GM21360 (cell line): Measurements from ENCODE around the gene DHX57.
"Not testable (repeated sequence)": the region's sequence is repeated elsewhere in the genome, so short reads cannot be mapped to it uniquely, and the experiment has no call there.

Experiments
- ATAC-seq: cut with Tn5 transposase; IDR thresholded peaks from one replicate; pipeline ENCODE4 v1.9.1; 2021; ENCODE audit warnings: mild to moderate bottlenecking, moderate library complexity; ENCODE audit not compliant: unreplicated experiment

Gene DHX57

DNA sequence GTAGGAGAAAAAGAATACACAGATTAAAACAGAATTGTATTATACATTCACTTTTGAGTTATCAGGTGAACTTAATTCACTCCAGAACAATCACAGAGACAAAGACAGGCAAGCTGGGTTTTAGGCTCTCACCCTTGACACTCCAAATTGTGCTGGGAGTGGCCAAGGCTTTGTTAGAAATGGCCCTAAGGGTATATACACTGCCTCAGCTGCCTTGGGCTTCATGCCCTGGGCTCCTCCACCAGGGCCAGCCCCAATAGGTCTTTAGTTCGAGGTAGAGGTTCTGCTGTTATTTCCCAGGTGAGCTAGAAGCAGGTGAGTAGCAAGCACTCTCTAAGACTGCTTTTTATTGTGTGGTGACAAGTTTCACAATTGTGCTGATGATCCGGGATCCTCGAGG lies 77.8 kb downstream of the DHX57 start:
- no peak for ATAC-seq

DNA sequence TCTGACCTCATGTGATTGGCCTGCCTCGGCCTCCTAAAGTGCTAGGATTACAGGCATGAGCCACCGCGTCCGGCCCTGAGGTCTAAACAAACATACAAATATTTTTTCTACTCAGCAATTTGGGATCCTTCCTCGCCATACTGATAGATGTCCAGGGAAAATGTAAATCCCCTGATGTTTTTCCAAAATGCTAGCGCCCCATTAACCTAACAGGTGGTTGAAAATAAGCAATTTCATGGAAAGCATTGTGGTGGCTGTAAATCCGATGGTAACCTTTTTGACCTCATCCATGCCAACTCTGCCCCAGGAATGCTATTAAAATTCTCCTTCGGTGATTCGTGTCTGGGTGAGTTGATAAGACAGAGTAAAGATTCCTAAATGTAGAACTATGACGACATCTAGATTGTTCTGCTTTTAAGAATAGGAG lies 78.5 kb downstream of the DHX57 start:
- no peak for ATAC-seq

GRCh38 chr2:38795016-38795415 lies 80.7 kb downstream of the DHX57 start:
- not testable (repeated sequence) for ATAC-seq

DNA sequence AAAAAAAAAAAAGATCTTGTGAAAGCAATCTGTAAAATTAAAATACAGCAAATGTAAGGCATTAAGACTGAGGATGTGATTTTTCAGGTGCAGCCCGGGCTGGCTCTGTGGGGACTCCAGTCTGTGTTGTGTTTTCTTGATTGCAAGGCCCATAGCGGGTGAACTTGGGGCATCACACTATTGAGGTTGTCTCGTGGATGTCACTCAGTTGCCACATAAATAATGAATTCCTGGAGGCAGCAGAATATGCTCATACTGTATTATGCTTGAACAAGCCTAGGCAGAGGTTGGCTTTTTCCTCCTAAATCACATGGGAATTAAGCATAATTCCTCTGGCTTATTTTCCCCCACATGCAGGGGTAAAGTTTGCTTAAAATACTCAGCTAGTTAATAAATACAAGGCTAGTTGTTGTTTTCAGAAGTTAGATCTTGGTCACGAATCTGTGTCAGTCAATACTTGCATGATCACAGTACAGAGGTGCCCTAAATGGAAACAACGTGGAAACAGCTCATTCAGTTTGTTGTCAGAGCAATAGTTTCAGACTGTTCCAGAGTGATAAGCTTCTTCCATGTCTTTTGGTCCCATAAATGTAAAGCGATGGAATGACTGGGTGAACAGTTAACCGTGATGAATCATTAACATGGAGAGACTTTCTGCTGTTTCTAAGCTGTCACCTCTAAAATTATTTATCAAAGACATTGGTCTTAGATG lies 81.3 kb downstream of the DHX57 start:
- ATAC-seq, result no peak

DNA sequence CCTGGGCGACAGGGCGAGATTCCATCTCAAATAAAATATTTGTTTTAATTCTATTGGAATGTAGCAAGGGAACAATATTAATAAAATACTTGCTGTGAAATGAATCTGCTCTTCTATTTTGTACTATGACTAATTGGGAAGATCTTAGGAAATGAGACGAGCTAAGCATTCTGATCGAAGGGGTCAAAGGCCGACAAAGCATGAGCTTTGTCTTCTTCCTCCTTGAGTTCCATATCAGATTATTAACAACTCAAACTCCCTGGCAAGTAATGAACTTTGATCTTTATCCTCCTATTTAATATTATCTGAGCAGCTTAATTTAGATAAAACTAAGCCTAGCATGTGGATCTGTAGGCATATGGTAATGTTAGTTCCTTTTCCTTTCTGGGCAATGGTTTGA lies 82.2 kb downstream of the DHX57 start:
- ATAC-seq, result no peak

- no peak for ATAC-seq
Measured at GRCh38 chr2:38792751-38793150, 83.0 kb downstream of the DHX57 start.

DNA sequence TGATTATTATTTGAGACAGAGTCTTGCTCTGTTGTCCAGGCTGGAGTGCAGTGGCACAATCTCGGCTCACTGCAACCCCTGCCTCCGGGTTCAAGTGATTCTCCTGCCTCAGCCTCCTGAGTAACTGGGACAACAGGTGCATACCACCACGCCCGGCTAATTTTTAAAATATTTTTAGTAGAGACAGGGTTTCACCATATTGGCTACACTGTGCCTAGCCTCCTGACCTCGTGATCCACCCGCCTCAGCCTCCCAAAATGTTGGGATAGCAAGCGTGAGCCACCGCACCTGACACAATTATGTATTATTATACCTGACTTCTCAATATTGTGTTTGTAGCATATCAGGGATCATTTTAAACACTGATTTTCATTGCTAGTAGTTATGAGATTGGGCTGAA lies 83.4 kb downstream of the DHX57 start:
- ATAC-seq, result not testable (repeated sequence)

DNA sequence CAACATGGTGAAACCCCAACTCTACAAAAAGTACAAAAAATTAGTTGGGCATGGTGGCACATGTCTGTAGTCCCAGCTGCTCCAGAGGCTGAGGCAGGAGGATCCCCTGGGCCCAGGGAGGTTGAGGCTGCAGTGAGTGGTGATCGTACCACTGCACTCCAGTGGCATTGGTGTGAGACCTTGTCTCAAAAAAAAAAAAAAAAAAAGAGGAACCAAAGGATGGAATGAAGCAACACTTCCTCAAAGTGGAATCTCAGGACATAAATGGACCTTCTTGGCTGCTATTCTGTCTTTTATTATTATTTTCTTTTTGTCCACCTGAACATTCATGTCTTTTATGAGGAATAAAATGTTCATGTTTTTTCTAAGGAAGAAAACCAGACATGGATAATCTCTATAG lies 84.0 kb downstream of the DHX57 start:
- no peak for ATAC-seq

DNA sequence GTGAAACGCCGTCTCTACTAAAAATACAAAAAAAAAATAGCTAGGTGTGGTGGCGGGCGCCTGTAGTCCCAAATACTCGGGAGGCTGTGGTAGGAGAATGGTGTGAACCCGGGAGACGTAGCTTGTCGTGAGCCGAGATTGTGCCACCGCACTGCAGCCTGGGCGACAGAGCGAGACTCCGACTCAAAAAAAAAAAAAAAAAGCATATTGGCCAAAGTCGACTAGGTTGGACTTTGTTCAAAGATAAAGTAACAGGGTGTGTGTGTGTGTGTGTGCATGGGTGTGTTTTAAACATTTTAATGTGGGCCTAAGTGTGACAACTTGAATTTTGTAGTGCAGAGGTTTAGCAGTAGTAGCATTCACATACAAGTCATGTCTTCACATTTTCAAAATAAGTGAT lies 86.0 kb downstream of the DHX57 start:
- no peak for ATAC-seq

GRCh38 chr2:38788306-38788705 lies 87.4 kb downstream of the DHX57 start:
- no peak for ATAC-seq

DNA sequence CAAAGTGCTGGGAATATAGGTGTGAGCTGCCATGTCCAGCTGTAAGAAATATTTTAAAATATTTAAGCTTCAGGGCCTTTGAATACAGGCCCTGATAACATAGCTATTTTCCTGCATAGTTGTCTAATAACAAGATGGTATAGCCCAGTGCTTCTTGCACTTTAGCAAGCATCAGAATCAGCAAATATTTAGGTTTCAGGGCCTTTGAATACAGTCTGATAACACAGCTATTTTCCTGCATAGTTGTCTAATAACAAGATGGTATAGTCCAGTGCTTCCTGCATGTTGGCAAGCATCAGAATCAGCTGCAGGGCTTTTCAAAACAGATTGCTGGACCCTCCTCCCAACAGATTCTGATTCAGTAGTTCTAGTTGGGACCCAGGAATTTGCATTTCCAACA lies 92.1 kb downstream of the DHX57 start:
- ATAC-seq, result no peak

GRCh38 chr2:38778687-38779082 lies 97.0 kb downstream of the DHX57 start:
- no peak for ATAC-seq

GRCh38 chr2:38776531-38776930 lies 99.2 kb downstream of the DHX57 start:
- ATAC-seq, result no peak

- ATAC-seq, result no peak
Measured at GRCh38 chr2:38775921-38776225, 99.9 kb downstream of the DHX57 start.

- no peak for ATAC-seq
Measured at GRCh38 chr2:38775097-38775920, 100.4 kb downstream of the DHX57 start.

- no peak for ATAC-seq
Measured at GRCh38 chr2:38771632-38772031, 104.1 kb downstream of the DHX57 start.

- ATAC-seq, result no peak
Measured at GRCh38 chr2:38765551-38765950, 110.2 kb downstream of the DHX57 start.

DNA sequence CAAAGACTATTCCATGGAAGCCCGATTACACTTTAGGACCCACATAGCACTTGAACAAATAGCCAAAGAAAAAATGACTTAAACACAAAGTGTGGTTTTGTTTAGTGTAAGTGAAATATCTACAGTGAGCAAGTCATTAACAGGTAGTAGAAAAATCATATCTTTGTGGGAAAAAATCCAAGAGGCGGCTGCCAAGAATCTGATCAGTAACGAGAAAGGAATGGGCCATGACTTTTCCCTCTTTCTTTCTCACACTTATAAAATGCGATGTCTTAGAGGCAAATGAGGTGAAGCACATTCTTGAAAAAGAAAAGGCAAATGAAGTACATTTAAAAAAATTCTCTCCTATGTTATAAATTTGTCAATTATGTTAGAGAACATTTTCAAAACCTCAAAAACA lies 110.6 kb downstream of the DHX57 start:
- no peak for ATAC-seq

- ATAC-seq, result no peak
Measured at GRCh38 chr2:38763728-38764127, 112.0 kb downstream of the DHX57 start.

DNA sequence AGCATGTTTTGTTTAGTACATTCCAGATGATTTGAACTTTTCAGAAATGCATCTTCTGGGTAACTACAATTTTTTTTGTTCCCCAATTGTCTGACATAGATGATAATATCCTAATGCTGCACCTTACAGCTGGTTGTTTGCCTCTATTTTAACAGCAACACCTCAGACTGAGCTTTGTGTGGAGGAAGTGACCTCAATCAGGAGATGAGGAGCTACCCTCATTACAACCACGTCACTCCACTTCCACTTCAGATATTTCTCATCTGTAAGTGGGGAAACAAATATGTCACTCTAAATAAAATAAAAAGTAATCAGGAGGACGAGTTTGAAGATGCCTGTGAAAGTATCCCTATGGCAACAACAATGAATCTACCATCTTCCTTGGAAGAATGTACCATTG lies 112.5 kb downstream of the DHX57 start:
- no peak for ATAC-seq

DNA sequence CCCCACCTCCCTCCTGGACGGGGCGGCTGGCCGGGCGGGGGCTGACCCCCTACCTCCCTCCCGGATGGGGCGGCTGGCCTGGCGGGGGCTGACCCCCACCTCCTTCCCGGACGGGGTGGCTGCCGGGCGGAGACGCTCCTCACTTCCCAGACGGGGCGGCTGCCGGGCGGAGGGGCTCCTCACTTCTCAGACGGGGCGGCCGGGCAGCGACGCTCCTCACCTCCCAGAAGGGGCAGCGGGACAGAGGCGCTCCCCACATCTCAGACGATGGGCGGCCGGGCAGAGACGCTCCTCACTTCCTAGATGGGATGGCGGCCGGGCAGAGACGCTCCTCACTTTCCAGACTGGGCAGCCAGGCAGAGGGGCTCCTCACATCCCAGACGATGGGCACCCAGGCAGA lies 119.8 kb downstream of the DHX57 start:
- not testable (repeated sequence) for ATAC-seq

DNA sequence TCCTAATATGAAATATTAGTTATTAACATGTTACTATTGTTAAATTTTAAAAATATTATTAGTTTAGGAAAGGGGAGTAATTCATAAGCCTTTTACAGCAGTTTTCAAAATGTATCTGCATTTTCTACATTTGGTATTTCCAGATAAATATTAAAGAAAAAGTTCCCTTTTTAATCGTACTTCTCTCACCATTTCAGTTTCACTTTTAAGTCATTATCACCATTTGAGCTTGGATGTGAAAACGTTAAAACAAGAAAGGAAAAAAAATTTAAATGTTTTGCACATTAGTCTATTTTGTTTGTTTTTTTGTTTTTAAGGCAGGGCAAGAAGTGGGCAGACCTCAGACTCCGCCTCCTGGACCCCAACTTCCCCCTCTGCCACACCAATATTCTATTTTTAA lies 121.2 kb downstream of the DHX57 start:
- no peak for ATAC-seq

GRCh38 chr2:38754049-38754448 lies 121.7 kb downstream of the DHX57 start:
- ATAC-seq, result no peak
